Mesangial cell (primary cell): ENCODE results near the gene GMIP. TPM values are rescaled to one million over a fixed set of nuclear protein-coding genes. Genes with fewer than 3 reads are reported as not detected.

ENCODE experiments used
- total RNA-seq: library from RNA; depleted of rRNA; stranded (reverse); fragments of >200 nt; gene quantifications from 2 replicates; pipeline ENCODE4 v1.2.3, GENCODE V29; 2015

GMIP gene
- 8.0 and 8.8 TPM in 2 replicates for total RNA-seq

GRCh38 chr19:19643158-19644053, at the start of gene GMIP:
TSS of gene GMIP (minus strand) at chr19:19643657. CDS start at chr19:19643529, 128 bp downstream.

GRCh38 chr19:19668230-19669012, 25.0 kb upstream of the GMIP start, which contains the start of gene ZNF101:
TSS of gene ZNF101 (plus strand) at chr19:19668839. CDS start at chr19:19668964, 125 bp downstream.

GRCh38 chr19:19663256-19664120, 20.0 kb upstream of the GMIP start, which contains the start of gene ATP13A1:
TSS of gene ATP13A1 (minus strand) at chr19:19663676. CDS start at chr19:19663666, 10 bp downstream.

GRCh38 chr19:19627621-19628500, 15.6 kb downstream of the GMIP start, which contains the start of gene LPAR2:
TSS of gene LPAR2 (minus strand) at chr19:19628220. CDS start at chr19:19627275, 945 bp downstream.

GRCh38 chr19:19618219-19619051, 25.0 kb downstream of the GMIP start, which contains the start of gene PBX4:
TSS of gene PBX4 (minus strand) at chr19:19618687. CDS start at chr19:19618629, 58 bp downstream.

Other genes with a start within 250 kb of the GMIP start
- gene GATAD2A, start 238.0 kb downstream of the GMIP start, total RNA-seq = 65.7 and 74.3 TPM in 2 replicates
- 1.6 and 2.3 TPM in 2 replicates for gene TSSK6, start 128.1 kb downstream of the GMIP start, total RNA-seq
- 105 and 169 TPM in 2 replicates for gene NDUFA13, start 127.4 kb downstream of the GMIP start, total RNA-seq
- gene YJEFN3, start 114.7 kb downstream of the GMIP start, total RNA-seq = 0.51 and 0.98 TPM in 2 replicates
- 0.63 TPM in 1 of 2 replicates, not detected in the other for gene CILP2, start 105.4 kb downstream of the GMIP start, total RNA-seq
- gene PBX4, start 25.0 kb downstream of the GMIP start, total RNA-seq = 1.8 and 2.0 TPM in 2 replicates
- 14.7 and 19.8 TPM in 2 replicates for gene LPAR2, start 15.4 kb downstream of the GMIP start, total RNA-seq
- gene ATP13A1, start 20.0 kb upstream of the GMIP start, total RNA-seq = 56.0 and 58.3 TPM in 2 replicates
- 1.9 and 5.4 TPM in 2 replicates for gene ZNF101, start 25.2 kb upstream of the GMIP start, total RNA-seq
- gene ZNF14, start 89.5 kb upstream of the GMIP start, total RNA-seq = 1.5 and 2.8 TPM in 2 replicates
- 14.5 and 35.9 TPM in 2 replicates for gene ZNF506, start 178.1 kb upstream of the GMIP start, total RNA-seq
- 3.2 and 3.9 TPM in 2 replicates for gene ZNF253, start 222.2 kb upstream of the GMIP start, total RNA-seq